H1 (cell line): ENCODE measurements around the gene RPL18A. TPM values are rescaled to one million over a fixed set of nuclear protein-coding genes. Genes with fewer than 3 reads are reported as not detected.

ENCODE experiments used
- CTCF ChIA-PET: fragments of 300-600 bp; sonication (Branson Sonifier 250); formaldehyde crosslinking; loops from one replicate; lab custom pipeline; 2021; ENCODE audit not compliant: partially characterized antibody; lab: Charles Lee
- POLR2A ChIA-PET: fragments of 300-600 bp; sonication (Branson Sonifier 250); formaldehyde crosslinking; loops from one replicate; lab custom pipeline; 2021; ENCODE audit warnings: inconsistent platforms; ENCODE audit not compliant: partially characterized antibody; lab: Charles Lee
- DNase-seq, 2 experiments: peaks; one replicate each; pipeline versions ENCODE4 v3.0.0 to v3.0.0-alpha.2; 2010 to 2022; ENCODE audit warnings: low spot score in 2 of 2, low read depth in 1 of 2, mixed read lengths in 1 of 2
- FAIRE-seq: peaks from 2 replicates; lab custom pipeline; 2011; peaks lifted over from hg19 to GRCh38; lab: Jason Lieb, UNC
- H2AFZ ChIP-seq: 2 replicates; pipeline ENCODE4 v1.8.1; 2012; ENCODE audit warnings: low read length, inconsistent platforms
- H2AK5ac ChIP-seq: 2 replicates; pipeline ENCODE4 v1.6.1; 2013; ENCODE audit warnings: low read depth, low read length
- H2BK120ac ChIP-seq: replicated peaks from 2 replicates; pipeline ENCODE3; 2013; ENCODE audit warnings: low read depth, low read length, inconsistent platforms
- H2BK12ac ChIP-seq: 2 replicates; pipeline ENCODE4 v1.6.1; 2013; ENCODE audit warnings: low read depth, low read length
- H2BK15ac ChIP-seq: 2 replicates; pipeline ENCODE4 v1.6.1; 2013; ENCODE audit warnings: low read length
- H2BK20ac ChIP-seq: 2 replicates; pipeline ENCODE4 v1.6.1; 2013; ENCODE audit warnings: low read length
- H2BK5ac ChIP-seq: 2 replicates; pipeline ENCODE4 v1.6.1; 2013; ENCODE audit warnings: low read depth, low read length
- H3K14ac ChIP-seq: 2 replicates; pipeline ENCODE4 v1.6.1; 2013; ENCODE audit warnings: inconsistent platforms; ENCODE audit not compliant: insufficient read length
- H3K18ac ChIP-seq: 2 replicates; pipeline ENCODE4 v1.6.1; 2013; ENCODE audit warnings: low read length; ENCODE audit errors: extremely low read depth
- H3K23ac ChIP-seq: 2 replicates; pipeline ENCODE4 v1.6.1; 2013; ENCODE audit warnings: inconsistent platforms; ENCODE audit not compliant: insufficient read length
- H3K23me2 ChIP-seq: 2 replicates; pipeline ENCODE4 v1.6.1; 2013; ENCODE audit warnings: low read depth, low read length
- H3K27ac ChIP-seq: 2 replicates; pipeline ENCODE4 v1.6.1; 2011; ENCODE audit warnings: low read depth, low read length, inconsistent platforms
- H3K27me3 ChIP-seq, 4 experiments: replicated peaks in 1 of 4; 1 replicate in 1 of 4; 2 replicates in 3 of 4; pipeline versions ENCODE4 v1.6.1 to v1.8.1; 2011 to 2013; ENCODE audit warnings: low read length in 3 of 4, mild to moderate bottlenecking in 3 of 4, inconsistent platforms in 2 of 4, mixed read lengths in 2 of 4, moderate library complexity in 1 of 4; ENCODE audit not compliant: control insufficient read depth in 3 of 4, insufficient read depth in 3 of 4; ENCODE audit errors: extremely low read depth in 1 of 4
- H3K36me3 ChIP-seq, 4 experiments: 2 replicates each; pipeline versions ENCODE4 v1.6.1 to v1.8.1; 2011 to 2013; ENCODE audit warnings: mild to moderate bottlenecking in 4 of 4, low read length in 3 of 4, moderate library complexity in 2 of 4, control low read depth in 1 of 4, inconsistent platforms in 1 of 4; ENCODE audit not compliant: insufficient read depth in 4 of 4, control insufficient read depth in 2 of 4
- H3K4ac ChIP-seq: replicated peaks from 2 replicates; pipeline ENCODE3; 2013; ENCODE audit warnings: low read length, low read depth, mixed read lengths, inconsistent platforms; ENCODE audit not compliant: insufficient read length
- H3K4me1 ChIP-seq, 4 experiments: replicated peaks in 1 of 4; 1 replicate in 1 of 4; 2 replicates in 3 of 4; pipeline versions ENCODE4 v1.6.1 to v1.8.1; 2011 to 2013; ENCODE audit warnings: low read length in 3 of 4, inconsistent platforms in 2 of 4, mixed read lengths in 1 of 4; ENCODE audit not compliant: insufficient read depth in 4 of 4, control insufficient read depth in 3 of 4
- H3K4me2 ChIP-seq, 2 experiments: 2 replicates each; pipeline versions ENCODE4 v1.6.1 to v1.8.1; 2011 to 2013; ENCODE audit warnings: low read depth in 2 of 2, low read length in 2 of 2, control low read depth in 1 of 2, inconsistent platforms in 1 of 2, mild to moderate bottlenecking in 1 of 2; ENCODE audit not compliant: insufficient read depth in 1 of 2
- H3K4me3 ChIP-seq, 4 experiments: fragments of 200-600, 300-600 bp in 1 of 4; sonication (generic), shearing (Covaris generic), sonication (Bioruptor Twin) in 1 of 4; 2 replicates each; pipeline versions ENCODE4 v1.5.1 to v1.8.1; 2011 to 2016; ENCODE audit warnings: low read length in 4 of 4, low read depth in 3 of 4, control low read depth in 2 of 4, inconsistent platforms in 2 of 4, mild to moderate bottlenecking in 2 of 4, mixed read lengths in 1 of 4, moderate library complexity in 1 of 4; ENCODE audit not compliant: insufficient read depth in 2 of 4; ENCODE audit errors: extremely low read depth in 1 of 4
- H3K56ac ChIP-seq: replicated peaks from 2 replicates; pipeline ENCODE3; 2013; ENCODE audit warnings: low read depth, mild to moderate bottlenecking, mixed read lengths, low read length, inconsistent platforms; ENCODE audit not compliant: insufficient read length
- H3K79me1 ChIP-seq: 2 replicates; pipeline ENCODE4 v1.6.1; 2013; ENCODE audit warnings: low read depth, low read length, control low read depth
- H3K79me2 ChIP-seq, 2 experiments: 2 replicates each; pipeline versions ENCODE4 v1.6.1 to v1.8.1; 2012 to 2013; ENCODE audit warnings: low read length in 2 of 2, mild to moderate bottlenecking in 2 of 2, inconsistent platforms in 1 of 2; ENCODE audit not compliant: insufficient read depth in 2 of 2, control insufficient read depth in 1 of 2
- H3K9ac ChIP-seq, 4 experiments: replicated peaks in 1 of 4; 1 replicate in 1 of 4; 2 replicates in 3 of 4; pipeline versions ENCODE4 v1.6.1 to v1.8.1; 2011 to 2013; ENCODE audit warnings: low read depth in 3 of 4, low read length in 3 of 4, control low read depth in 2 of 4, mild to moderate bottlenecking in 2 of 4, moderate library complexity in 2 of 4, inconsistent platforms in 1 of 4; ENCODE audit errors: extremely low read depth in 1 of 4
- H3K9me3 ChIP-seq, 2 experiments: 2 replicates each; pipeline versions ENCODE4 v1.6.1 to v1.8.1; 2012 to 2013; ENCODE audit warnings: mild to moderate bottlenecking in 2 of 2, moderate library complexity in 2 of 2, control low read depth in 1 of 2, inconsistent platforms in 1 of 2, low read depth in 1 of 2, low read length in 1 of 2, mixed read lengths in 1 of 2; ENCODE audit not compliant: insufficient read depth in 2 of 2
- H4K20me1 ChIP-seq, 2 experiments: replicated peaks in 1 of 2; 2 replicates each; pipeline versions ENCODE3 to v1.8.1; 2011 to 2013; ENCODE audit warnings: inconsistent platforms in 2 of 2, low read length in 2 of 2, mild to moderate bottlenecking in 1 of 2; ENCODE audit not compliant: insufficient read depth in 2 of 2, control insufficient read depth in 1 of 2
- H4K5ac ChIP-seq: 2 replicates; pipeline ENCODE4 v1.6.1; 2013; ENCODE audit warnings: low read length, low read depth, mixed read lengths, inconsistent platforms; ENCODE audit not compliant: insufficient read length
- H4K8ac ChIP-seq: 2 replicates; pipeline ENCODE4 v1.8.0; 2013; ENCODE audit warnings: mild to moderate bottlenecking, moderate library complexity, low read length, inconsistent platforms; ENCODE audit not compliant: insufficient read depth; ENCODE audit errors: extremely low read depth
- H4K91ac ChIP-seq: replicated peaks from 2 replicates; pipeline ENCODE3; 2013; ENCODE audit warnings: low read length, mixed read lengths, inconsistent platforms; ENCODE audit not compliant: insufficient read length
- BRCA1 ChIP-seq: IDR thresholded peaks from 2 replicates; pipeline ENCODE4 v1.6.1; 2012; ENCODE audit warnings: low read depth, low read length, improper control_type of control experiment
- CTCF ChIP-seq, 3 experiments: IDR thresholded peaks; 1 replicate in 2 of 3; 2 replicates in 1 of 3; pipeline versions ENCODE4 v1.5.1 to v1.6.1; 2011; ENCODE audit warnings: low read length in 3 of 3, mild to moderate bottlenecking in 3 of 3, inconsistent platforms in 2 of 3, low read depth in 1 of 3, moderate library complexity in 1 of 3; ENCODE audit not compliant: insufficient read depth in 1 of 3; ENCODE audit errors: control extremely low read depth in 1 of 3
- GTF2F1 ChIP-seq: IDR thresholded peaks from 2 replicates; pipeline ENCODE4 v1.6.1; 2012; ENCODE audit warnings: low read depth, low read length, improper control_type of control experiment, borderline replicate concordance
- KDM4A ChIP-seq: IDR thresholded peaks from one replicate; pipeline ENCODE4 v1.7.1; 2012; ENCODE audit warnings: low read depth, mild to moderate bottlenecking, moderate library complexity, low read length, inconsistent platforms; ENCODE audit not compliant: severe bottlenecking
- POU5F1 ChIP-seq: IDR thresholded peaks from 2 replicates; pipeline ENCODE4 v1.6.1; 2011; ENCODE audit warnings: low read depth, mild to moderate bottlenecking, low read length, moderate library complexity
- RNF2 ChIP-seq: fragments of 200-900, 300-1000 bp; sonication (generic); IDR thresholded peaks from 2 replicates; pipeline ENCODE4 v1.7.1; 2016; ENCODE audit warnings: borderline replicate concordance, low read depth, mild to moderate bottlenecking, antibody characterized with exemption, low read length; ENCODE audit not compliant: poor library complexity, severe bottlenecking; ENCODE audit errors: missing control alignments
- SAP30 ChIP-seq: fragments of 300-600 bp; sonication (generic); IDR thresholded peaks from 2 replicates; pipeline ENCODE4 v1.7.1; 2012; ENCODE audit warnings: low read length, moderate library complexity, mild to moderate bottlenecking, inconsistent platforms; ENCODE audit not compliant: insufficient read depth, insufficient replicate concordance
- TAF7 ChIP-seq: optimal IDR thresholded peaks from 2 replicates; pipeline ENCODE3; 2011; ENCODE audit warnings: low read depth, mild to moderate bottlenecking, inconsistent platforms, low read length, moderate library complexity, borderline replicate concordance
- TEAD4 ChIP-seq: IDR thresholded peaks from 2 replicates; pipeline ENCODE4 v1.6.1; 2012; ENCODE audit warnings: low read depth, low read length, inconsistent platforms, mixed read lengths
- WGBS, 2 experiments: shearing (Covaris generic) in 1 of 2; methylation state at CpG; one replicate each; pipeline versions ENCODE4 v1.1.6 to v1.1.7; 2013 to 2015; ENCODE audit warnings: low lambda C conversion rate in 2 of 2, mixed read lengths in 2 of 2, inconsistent platforms in 1 of 2, low coverage in 1 of 2, missing lambda C conversion rate in 1 of 2; ENCODE audit not compliant: insufficient replicate concordance in 2 of 2, insufficient coverage in 1 of 2, insufficient read length in 1 of 2; ENCODE audit errors: extremely low coverage in 1 of 2, missing lambda C conversion rate in 1 of 2; 5-methylcytosine and 5-hydroxymethylcytosine counted together
- polyA plus RNA-seq, 7 experiments: library from polyadenylated mRNA; depleted of rRNA in 3 of 7; stranded (reverse) in 5 of 7; unstranded in 2 of 7; fragments of >200 nt in 5 of 7; fragments of 200-250 nt in 2 of 7; gene quantifications; 1 replicate in 5 of 7; 2 replicates in 1 of 7; 4 replicates in 1 of 7; pipeline versions ENCODE4 v1.2.1 to v1.2.3, GENCODE V29; 2011 to 2013; ENCODE audit warnings: missing spikeins in 2 of 7, mixed read lengths in 2 of 7
- total RNA-seq: library from RNA; stranded (reverse); fragmentation: NEBNext Ultra II Directional; extraction: Animal tissue kit (Norgen Biotek cat#: 25700); gene quantifications from 2 replicates; pipeline ENCODE4 v1.2.1, GENCODE V29; 2021
- TF ChIP-seq, protein P1 (sequence below): IDR thresholded peaks from 2 replicates; pipeline ENCODE4 v1.6.1; 2011; ENCODE audit warnings: low read depth, mild to moderate bottlenecking, low read length; ENCODE audit not compliant: insufficient read depth

Gene RPL18A
- total and polyA plus RNA-seq, 2 of the 8 experiments (the other 6 are each of a cell fraction or from before 2014, with no cell fraction given), result 2,749 to 3,938 TPM

DNA sequence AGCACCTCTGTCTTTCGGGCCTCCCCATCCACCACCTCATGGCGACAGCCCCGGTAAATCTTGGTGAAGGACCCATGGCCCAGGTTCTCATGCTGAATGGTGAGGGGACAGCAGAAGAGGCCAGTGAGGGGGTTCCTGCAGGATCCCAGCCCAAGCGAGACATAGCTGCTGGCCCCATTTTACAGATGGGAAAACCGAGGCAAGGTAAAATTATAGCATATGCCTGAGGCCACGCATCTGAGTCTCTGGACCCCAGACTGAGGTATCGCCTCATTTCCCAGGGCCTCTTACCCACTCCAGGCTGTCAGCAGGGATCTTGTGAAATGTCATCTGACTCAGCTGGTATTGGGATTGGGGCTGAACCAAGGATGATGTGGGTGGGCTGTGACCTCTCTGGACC, 21.7 kb upstream of the RPL18A start:
- POLR2A ChIA-PET, result interaction anchor here (12.5 kb wide), 1 partner anchor 25 kb away, joined by 133 read pairs; the partner anchor contains the start of gene RPL18A
- no peak overlapping the region for H2BK5ac ChIP-seq
- no peak overlapping the region for H3K27ac ChIP-seq
- TF ChIP-seq GTF2F1 (no peak), TEAD4 (no peak), KDM4A (no peak), TAF7 (no peak), CTCF (IDR thresholded peaks at IDR 0.05; ENCODE audit: control extremely low read depth in 1 of 3, insufficient read depth in 1 of 3, low read depth in 1 of 3, low read length in 3 of 3) (no peak), BRCA1 (no peak), SAP30 (no peak), POU5F1 (no peak), RNF2 (no peak)
- TF ChIP-seq, protein P1, sequence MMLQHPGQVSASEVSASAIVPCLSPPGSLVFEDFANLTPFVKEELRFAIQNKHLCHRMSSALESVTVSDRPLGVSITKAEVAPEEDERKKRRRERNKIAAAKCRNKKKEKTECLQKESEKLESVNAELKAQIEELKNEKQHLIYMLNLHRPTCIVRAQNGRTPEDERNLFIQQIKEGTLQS, result no peak

More for the DNA sequence above, 21.7 kb upstream of the RPL18A start:
- CTCF ChIA-PET, result interaction anchor here (1.2 to 2.0 kb wide), 2 partner anchors 16 to 342 kb away, joined by 4 to 7 read pairs; no protein-coding TSS in a partner anchor
- no peak overlapping the region for H4K5ac ChIP-seq
- no peak overlapping the region for H3K18ac ChIP-seq
- H4K20me1 ChIP-seq, result peaks cover 0 to 5% of the 10 kb centered on the region in 2 experiments
- H2BK20ac ChIP-seq, result no peak overlapping the region
- 83% methylated on average over 7 of the region's 7 CpGs; no CpG with 5 or more reads in 1 of the 2 experiments for WGBS, 2 experiments
- H3K4me2 ChIP-seq, result no peak overlapping the region
- no peak overlapping the region for H2BK15ac ChIP-seq
- no peak overlapping the region for H2BK120ac ChIP-seq
- H3K79me1 ChIP-seq, result no peaks in the 10 kb centered on the region
- H3K9ac ChIP-seq, result no peak overlapping the region
- DNase-seq (no peak), FAIRE-seq (no peak)
- no peaks in the 10 kb centered on the region for H3K79me2 ChIP-seq
- H3K27me3 ChIP-seq, result peaks cover 0 to 9% (median 2%) of the 10 kb centered on the region in 4 experiments; a peak in 3 of 7 replicates
- peaks cover 12% of the 10 kb centered on the region for H3K23me2 ChIP-seq
- H3K56ac ChIP-seq, result no peak overlapping the region
- no peak overlapping the region for H4K8ac ChIP-seq
- no peak overlapping the region for H3K14ac ChIP-seq
- no peak overlapping the region for H4K91ac ChIP-seq
- no peak overlapping the region for H3K4me3 ChIP-seq
- no peak overlapping the region for H3K4ac ChIP-seq
- no peaks in the 10 kb centered on the region for H3K36me3 ChIP-seq
- H2AFZ ChIP-seq, result no peak overlapping the region
- no peak overlapping the region for H2BK12ac ChIP-seq
- H3K4me1 ChIP-seq, result peaks cover 0 to 15% (median 7%) of the 10 kb centered on the region in 4 experiments; a peak in 5 of 7 replicates
- no peak overlapping the region for H2AK5ac ChIP-seq
- H3K23ac ChIP-seq, result no peak overlapping the region
- no peaks in the 10 kb centered on the region for H3K9me3 ChIP-seq
